ENCODE results near the gene USP8.

GRCh38 chr15:50503144-50503543 is 78.9 kb downstream of the USP8 start:
- no peak for TF ChIP-seq CTCF (IDR thresholded peaks at IDR 0.05)
- TF ChIP-seq POLR2A (IDR thresholded peaks at IDR 0.05) = no peak
